GM19372 (cell line): ENCODE data around the gene PEDS1.
"Not testable (repeated sequence)": the region's sequence is repeated elsewhere in the genome, so short reads cannot be mapped to it uniquely, and the experiment has no call there.

Experiments used
- ATAC-seq: cut with Tn5 transposase; IDR thresholded peaks from one replicate; pipeline ENCODE4 v1.9.1; 2021; ENCODE audit warnings: mild to moderate bottlenecking, low read depth, moderate library complexity; ENCODE audit not compliant: unreplicated experiment

PEDS1 gene

DNA sequence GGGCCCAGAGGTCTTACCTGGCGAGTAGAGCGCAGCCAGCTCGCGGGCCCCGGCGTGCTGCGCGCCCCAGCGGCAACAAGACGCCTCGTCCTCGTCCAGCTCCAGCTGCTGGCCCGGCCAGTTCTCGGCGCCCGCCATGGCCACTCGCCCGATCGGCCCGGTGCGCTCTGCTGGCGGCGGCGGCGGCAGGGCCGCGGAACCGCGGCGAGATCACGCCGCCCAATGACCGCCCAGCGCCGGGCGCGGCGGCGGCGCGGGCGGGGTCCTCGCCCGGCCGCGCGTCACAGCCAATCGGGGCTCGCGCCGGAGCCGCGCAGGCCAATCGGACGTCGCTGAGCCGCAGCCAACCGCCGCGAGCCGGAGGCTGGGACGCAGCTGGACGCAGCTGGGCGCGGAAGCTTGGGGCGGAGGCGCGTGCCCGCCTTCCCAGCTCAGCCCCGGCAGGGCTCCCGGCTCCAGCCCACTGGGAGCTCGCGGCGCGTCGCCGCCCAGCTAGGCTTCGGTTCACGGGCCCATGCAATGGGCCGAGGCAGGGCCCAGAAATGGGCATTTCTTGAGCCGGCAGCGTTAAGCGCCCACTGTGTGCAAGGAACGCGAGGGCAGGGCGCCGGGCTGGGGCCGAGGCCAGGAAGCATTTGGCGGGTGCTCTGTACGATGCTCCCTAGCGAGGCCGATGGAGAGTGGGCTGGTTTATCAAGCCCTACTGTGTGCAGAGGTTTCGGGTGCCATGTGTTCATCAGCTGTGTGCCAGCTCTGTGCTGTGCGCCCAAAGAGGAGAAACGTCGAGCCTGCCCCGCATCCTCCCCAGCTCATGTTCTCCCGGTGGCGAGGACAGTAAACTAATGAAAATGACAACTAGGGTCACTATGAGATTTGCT, at the start of gene PEDS1:
TSS of gene PEDS1 (minus strand) at position 224 of the 878 bp plus-strand sequence. CDS start at position 138, 86 bp downstream.
- peak; percentile 96 for ATAC-seq

DNA sequence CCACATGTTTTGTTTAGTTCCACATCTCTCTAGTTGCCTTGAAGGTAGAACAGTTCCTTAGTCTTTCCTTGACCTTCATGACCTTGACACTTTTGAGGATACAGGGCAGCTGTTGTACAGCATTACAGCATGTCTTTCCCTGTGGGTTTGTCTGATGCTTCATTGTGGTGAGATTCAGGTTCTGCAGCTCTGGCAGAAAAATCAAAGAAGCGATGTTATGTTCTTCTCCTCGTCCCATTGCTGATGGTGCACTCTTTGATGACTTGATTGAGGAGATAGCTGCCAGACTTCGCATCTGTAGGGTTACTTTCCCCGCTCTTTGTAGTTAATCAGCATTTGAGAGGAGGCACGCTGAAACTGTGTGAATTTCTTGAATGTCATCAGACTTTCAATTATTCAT, 49.2 kb upstream of the PEDS1 start:
- no peak for ATAC-seq

DNA sequence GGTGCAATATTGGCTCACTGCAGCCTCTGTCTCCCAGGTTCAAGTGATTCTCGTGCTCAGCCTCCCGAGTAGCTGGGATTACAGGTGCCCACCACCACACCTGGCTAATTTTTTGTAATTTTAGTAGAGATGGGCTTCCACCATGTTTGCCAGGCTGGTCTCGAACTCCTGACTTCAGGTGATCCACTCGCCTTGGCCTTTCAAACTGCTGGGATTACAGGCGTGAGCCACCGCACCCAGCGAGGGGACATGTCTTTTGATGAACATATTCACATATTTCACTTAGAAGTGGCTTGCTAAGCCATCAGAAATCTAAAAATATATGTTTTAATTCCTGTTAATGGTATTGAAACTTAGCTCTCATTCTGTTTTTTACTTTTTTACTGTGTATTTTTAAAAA, 48.2 kb upstream of the PEDS1 start:
- ATAC-seq = not testable (repeated sequence)

DNA sequence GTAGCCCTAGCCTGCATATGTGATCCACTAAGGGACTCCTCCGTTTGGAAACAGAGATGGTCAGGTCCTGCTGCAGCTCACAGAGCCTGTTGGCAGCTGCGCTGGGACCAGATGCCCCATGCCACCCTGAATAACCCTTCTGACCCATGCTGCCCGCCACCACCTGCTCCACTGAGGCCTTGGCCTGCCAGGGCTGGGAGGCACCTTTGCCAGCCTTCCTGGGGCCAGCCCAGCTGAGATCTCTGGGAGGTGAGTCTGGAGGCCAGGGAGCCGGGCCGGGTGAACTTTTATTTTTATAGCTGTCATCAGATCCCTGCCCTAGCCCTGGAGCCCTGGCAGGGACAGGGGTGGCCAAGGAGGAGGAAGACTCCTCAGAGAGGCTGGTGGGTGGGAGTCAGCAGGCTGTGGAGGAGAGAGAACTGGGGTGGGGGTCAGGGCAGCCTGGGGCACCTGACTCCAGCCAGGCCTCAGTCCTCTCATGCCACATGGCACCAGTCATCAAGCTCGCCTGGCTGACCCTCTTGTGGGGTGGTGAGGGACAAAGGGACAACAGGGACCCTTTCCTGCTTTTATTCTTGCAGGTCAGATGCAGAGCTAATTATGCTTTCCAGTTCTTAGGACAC, 47.1 kb upstream of the PEDS1 start:
- ATAC-seq = no peak

DNA sequence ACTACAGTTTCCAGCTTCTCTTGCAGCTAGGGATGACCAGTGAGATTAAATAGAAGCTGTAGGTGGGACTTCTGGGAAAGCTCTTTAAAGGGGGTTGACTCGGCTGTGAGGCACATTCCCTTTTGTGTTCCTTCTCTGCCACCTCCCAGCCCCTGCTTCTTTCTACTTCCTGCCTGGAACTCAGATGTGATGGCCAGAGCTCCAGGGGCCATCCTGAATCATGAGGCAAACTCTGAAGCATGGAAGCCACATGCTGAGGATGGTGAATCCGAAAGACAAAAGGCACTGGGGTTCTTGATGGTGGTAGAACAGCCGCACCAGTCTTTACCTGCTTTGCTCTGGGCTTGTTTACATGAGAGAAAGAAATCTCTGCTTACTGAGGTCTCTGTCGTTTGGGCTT, 46.2 kb upstream of the PEDS1 start:
- no peak for ATAC-seq

DNA sequence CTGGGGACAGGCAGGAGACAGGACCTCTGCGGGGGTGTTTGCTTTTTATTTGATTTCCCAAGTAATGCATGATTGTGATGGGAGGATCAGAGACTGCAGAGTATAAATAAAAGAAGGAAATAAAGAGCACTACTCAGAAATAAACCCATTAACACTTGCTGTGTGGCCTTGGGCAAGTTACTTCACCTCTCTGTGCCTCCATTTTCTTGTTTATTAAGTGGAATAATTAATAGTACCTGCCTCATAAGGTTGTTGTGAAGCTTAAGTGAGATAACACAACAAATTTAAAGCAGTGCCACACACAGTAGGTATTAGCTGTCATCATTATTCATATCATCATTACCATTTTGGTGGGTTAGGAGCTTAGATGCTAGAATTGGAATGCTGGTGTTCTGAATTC, 45.2 kb upstream of the PEDS1 start:
- ATAC-seq = no peak

DNA sequence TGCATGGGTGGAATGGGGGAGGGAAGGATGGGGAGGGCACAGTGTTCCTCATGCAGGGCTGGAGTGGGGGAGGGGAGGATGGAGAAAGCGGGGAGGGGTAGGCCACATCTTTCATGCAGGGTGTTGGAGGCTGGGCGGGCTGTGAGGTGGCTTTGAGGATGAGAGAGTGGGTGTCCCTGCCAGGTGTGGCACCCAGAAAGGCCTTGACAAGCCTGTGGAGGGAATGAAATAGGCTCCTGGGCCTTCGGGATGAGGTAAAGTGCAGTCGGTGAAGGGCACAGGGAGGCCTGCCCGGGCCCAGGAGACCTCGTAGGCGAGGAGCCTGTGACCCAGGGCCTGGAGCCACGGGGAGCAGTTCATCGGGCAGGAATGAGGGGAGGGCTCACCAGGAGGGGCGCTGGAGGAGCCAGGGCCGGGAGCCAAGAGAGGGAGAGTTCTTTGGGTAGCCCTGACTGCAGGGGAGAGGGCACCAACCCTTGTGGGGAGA, 44.7 kb upstream of the PEDS1 start:
- no peak for ATAC-seq

DNA sequence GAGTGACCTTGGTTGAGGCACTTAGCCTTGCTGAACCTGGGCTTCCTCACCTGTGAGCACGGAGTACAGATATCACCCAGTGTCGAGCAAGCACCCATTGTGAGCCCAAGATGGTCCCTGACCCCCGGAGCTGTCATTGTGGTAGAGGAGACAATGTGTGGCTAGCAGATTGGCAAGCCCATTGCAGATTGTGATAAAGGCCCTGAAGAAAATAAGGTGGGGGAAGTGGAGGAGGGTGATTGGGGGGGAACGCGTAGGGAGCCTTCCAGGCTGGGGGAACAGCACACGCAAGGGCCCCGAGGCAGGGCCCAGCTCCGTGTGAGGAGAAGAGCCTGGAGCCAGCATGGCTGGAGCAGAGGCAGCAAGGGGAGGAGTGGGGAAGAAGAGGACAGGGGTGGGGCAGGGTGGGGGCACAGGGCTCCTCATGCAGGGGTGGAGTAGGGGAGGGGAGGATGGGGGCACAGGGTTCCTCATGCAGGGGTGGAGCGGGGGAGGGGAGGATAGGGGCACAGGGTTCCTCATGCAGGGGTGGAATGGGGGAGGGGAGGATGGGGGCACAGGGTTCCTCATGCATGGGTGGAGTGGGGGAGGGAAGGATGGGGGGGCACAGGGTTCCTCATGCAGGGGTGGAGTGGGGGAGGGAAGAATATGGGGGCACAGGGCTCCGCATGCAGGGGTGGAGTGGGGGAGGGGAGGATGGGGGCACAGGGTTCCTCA, 44.1 kb upstream of the PEDS1 start:
- no peak for ATAC-seq

DNA sequence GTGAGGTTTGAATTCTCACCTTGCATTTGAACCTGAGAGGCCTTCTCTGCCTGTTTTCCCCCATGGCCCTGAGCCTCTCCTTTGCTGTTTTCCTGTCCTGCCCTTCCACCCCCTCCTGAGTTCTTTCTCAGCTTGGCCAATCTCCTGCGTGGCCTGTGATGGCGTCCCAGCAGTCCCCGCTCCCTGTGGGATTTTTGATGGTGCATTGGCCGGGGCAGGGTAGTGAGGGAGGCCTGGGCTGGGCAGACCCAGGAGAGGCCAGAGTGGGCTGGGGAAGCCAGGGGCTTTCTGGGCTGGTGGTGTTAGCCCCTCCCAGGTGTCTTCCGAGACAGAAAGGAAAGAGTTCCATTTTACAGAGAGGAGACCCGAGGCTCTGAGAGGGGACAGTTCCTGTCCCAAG, 43.4 kb upstream of the PEDS1 start:
- ATAC-seq = no peak

DNA sequence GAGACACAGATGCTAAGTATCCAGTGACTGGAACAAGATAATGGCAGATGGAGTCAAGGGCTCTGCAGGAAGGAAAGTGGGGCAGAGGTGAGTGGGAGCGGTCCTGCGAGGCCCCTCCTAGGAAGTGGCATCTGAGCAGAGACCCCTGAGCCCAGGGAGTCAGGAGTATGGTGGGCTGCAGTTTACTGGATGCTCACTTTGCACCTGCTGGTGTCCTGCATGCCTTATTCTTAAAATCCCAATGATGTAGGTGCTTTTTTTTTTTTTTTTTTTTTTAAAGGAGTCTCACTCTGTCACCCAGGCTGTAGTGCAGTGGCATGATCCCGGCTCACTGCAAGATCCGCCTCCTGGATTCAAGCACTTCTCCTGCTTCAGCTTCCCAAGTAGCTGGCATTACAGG, 42.7 kb upstream of the PEDS1 start:
- ATAC-seq = no peak

DNA sequence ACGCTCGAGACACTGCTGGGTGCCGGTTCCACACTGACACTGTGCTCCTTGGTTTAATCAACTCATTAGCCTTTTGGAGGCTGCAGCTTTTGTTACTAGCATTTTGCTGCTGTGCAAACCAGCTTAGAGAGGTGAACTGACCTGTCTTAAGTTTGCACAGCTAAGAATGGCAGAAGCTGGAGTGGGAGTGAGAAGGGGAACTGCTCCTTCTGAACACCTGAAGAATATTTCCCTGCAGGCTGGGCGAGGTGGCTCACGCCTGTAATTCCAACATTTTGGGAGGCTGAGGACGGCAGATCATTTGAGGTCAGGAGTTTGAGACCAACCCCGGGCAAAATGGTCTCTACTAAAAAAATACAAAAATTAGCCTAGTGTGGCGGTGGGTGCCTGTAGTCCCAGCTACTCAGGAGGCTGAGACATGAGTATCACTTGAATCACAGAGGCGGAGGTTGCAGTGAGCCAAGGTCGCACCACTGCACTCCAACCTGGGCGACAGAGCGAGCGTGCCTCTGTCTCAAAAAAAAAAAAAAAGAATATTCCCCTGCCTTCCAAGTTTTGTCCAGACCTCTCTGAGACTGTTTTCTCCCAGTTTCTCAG, 42.1 kb upstream of the PEDS1 start:
- ATAC-seq = no peak

DNA sequence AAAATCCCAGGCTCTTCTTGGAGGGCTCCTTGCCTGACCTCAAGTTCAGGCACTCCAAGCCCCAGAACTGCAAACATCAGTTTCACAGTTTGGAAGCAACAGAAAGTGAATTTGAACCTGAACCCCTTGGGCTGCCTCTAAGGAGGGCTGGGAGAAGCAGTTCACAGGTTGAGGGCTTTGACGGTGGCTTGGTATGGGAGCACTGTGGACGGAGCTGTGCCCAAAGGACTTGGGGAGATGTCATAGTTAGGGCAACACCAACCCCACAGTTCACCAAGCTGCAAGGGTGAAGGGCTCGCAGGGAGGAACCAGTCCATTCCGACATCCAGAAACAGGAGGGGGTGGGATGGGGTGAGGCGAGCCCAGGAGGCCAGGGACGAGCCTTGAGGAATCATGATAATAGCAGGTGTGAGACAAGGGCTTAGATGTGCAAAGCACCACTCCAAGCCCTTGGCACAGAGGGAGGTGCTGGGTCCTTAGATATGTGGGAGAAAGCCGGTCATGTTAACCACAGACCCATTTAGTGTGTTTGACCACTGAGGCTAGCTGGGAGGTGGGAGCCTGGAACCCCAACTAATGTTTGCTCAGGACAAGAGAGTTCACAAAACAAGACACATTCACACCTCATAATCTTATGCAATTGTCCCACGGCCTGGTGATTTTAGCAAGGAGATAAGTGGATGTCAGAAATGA, 41.5 kb upstream of the PEDS1 start:
- no peak for ATAC-seq

DNA sequence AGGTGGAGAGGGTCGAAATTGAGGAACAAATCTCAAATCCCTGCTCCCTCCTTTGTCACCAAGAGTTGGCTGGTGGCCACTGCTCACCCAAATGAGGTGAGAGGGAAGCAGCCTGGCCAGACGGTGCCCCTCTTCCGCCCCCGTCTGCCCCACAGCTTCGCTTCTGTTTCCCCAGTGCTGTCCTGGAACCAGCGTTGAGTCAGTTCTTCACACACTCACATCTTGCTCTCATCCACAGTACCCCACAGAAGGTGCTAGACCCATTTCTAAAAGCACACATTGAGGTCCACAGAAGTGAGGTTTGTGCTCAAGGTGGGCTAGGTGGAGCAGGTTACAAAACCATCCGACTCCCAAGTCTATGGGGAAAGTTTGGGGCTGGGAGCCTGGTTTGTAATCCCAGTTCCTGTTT, 40.9 kb upstream of the PEDS1 start:
- no peak for ATAC-seq

DNA sequence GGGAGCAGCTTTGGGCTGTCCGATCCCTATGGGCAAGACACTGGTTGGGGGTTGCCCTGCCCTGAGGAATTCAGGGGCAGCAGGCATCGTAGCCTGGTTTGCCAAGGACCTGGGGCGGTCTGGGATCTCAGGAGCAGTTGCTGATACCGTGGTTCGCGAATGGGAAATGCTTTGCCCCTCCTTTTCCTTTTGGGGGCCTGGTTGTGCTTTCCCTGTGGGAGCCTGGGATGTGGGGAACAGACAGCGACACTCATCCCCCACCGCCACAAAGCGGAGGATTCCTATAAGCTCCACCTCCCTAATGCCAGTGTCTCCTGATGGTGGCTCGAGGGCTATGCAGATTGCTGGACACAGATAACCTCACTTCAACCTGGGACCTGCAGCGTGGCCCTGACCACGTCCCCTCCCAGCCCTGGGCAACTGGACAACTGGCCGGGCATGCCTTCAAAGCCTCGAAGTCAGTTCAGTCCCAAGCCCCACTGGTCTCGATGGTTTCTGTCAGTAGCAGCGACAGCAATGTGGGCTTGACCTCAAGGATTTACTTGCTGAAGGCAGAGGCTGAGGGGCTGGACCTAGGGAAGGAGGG, 40.4 kb upstream of the PEDS1 start:
- ATAC-seq = no peak

DNA sequence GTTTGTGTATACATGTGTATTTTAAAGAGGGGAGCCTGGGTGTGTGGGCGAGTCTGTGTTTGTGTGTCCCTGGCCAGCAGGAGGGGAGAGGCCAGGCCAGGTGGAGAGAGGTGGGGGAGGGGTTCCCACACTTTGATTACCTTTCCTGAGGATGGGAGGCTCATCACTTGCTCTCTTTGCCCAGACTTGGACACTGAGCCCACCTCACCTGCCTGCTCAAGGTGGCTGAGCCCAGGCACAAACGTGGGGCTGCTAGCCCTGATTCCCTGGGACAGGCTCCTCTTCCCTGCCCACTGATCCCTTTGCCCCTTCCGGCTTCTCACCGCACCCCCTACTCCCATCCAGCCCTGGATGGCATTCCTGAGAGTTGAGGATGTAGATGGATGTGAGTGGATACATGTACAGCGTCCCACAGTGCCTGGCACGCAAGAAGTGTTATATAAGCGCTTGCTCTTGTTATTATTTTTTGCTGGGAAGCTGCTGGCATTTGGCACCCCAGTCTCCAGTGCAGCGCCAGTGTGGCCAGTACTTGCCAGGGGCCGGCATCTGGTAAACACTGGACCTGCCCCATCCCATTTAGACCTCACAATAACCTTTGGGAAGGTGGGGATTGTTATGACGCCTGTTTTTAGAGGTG, 39.8 kb upstream of the PEDS1 start:
- no peak for ATAC-seq

DNA sequence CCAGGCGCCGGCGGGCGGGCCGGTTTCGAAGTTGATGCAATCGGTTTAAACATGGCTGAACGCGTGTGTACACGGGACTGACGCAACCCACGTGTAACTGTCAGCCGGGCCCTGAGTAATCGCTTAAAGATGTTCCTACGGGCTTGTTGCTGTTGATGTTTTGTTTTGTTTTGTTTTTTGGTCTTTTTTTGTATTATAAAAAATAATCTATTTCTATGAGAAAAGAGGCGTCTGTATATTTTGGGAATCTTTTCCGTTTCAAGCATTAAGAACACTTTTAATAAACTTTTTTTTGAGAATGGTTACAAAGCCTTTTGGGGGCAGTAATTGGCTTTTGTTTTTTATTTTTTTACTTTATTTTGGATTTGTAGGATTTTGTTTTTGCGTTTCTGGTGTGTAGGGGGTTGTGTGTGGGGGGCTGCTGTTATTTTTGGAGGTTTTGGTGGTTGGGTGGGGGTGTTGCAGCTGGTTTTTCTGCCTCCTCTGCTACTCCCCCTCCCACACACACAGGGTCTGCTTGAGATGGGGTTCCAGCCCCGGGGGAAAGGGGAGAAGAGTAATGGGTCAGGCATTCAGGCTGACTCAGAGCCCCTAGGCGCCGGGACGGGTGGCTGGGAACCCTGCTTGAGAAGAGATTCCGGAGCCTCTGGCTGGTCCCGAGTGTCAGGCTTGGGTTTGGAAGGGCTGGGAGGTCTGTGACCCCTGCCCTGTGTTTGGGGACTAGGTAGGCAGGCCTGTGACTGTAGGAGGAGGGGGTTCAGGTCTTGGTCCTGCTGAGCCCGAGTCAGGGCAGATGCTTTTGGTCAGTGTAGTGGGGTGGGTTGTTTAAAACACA, 39.1 kb upstream of the PEDS1 start:
- no peak for ATAC-seq

DNA sequence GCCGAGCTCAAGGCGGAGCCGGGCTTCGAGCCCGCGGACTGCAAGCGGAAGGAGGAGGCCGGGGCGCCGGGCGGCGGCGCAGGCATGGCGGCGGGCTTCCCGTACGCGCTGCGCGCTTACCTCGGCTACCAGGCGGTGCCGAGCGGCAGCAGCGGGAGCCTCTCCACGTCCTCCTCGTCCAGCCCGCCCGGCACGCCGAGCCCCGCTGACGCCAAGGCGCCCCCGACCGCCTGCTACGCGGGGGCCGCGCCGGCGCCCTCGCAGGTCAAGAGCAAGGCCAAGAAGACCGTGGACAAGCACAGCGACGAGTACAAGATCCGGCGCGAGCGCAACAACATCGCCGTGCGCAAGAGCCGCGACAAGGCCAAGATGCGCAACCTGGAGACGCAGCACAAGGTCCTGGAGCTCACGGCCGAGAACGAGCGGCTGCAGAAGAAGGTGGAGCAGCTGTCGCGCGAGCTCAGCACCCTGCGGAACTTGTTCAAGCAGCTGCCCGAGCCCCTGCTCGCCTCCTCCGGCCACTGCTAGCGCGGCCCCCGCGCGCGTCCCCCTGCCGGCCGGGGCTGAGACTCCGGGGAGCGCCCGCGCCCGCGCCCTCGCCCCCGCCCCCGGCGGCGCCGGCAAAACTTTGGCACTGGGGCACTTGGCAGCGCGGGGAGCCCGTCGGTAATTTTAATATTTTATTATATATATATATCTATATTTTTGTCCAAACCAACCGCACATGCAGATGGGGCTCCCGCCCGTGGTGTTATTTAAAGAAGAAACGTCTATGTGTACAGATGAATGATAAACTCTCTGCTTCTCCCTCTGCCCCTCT, 38.2 kb upstream of the PEDS1 start:
- peak; percentile 26 for ATAC-seq

DNA sequence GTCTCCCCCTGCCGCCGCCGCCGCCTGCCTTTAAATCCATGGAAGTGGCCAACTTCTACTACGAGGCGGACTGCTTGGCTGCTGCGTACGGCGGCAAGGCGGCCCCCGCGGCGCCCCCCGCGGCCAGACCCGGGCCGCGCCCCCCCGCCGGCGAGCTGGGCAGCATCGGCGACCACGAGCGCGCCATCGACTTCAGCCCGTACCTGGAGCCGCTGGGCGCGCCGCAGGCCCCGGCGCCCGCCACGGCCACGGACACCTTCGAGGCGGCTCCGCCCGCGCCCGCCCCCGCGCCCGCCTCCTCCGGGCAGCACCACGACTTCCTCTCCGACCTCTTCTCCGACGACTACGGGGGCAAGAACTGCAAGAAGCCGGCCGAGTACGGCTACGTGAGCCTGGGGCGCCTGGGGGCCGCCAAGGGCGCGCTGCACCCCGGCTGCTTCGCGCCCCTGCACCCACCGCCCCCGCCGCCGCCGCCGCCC, 37.6 kb upstream of the PEDS1 start:
- peak; percentile 23 for ATAC-seq
